ENCODE data around the gene CCDC85C. TPM values are rescaled to one million over a fixed set of nuclear protein-coding genes. Genes with fewer than 3 reads are reported as not detected.

CCDC85C gene
- total RNA-seq, 1 donor from 2014 or later: 4.4 TPM

DNA sequence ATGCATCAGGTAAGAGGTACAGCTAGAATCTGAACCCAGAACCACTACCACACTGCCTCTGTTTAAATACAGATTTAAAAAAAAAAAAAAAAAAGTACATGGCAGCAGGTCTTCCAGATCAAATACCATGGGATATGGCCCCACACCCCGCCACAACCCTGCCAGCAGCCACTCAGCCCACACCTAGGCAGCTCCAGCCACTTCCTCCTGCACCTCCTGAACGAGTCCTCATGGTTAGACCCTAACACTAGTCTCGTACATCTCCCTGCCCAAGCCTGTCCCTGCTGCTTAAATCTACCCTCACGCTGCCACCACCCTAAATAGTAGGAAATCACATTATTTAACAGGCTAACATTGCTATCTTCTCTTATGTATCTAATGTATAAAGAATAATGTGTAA, 135.9 kb downstream of the CCDC85C start:
- Mint-ChIP-seq H3K4me3 (ENCODE audit: unreplicated experiment) (no peak overlapping the region), H3K36me3 (ENCODE audit: unreplicated experiment) (peaks cover 5% of the 10 kb centered on the region), H3K27ac (ENCODE audit: unreplicated experiment) (no peak overlapping the region), H3K9me3 (ENCODE audit: unreplicated experiment) (no peaks in the 10 kb centered on the region), H3K27me3 (ENCODE audit: unreplicated experiment) (no peaks in the 10 kb centered on the region), H3K4me1 (ENCODE audit: unreplicated experiment) (peaks cover 42% of the 10 kb centered on the region)
- no peak for TF ChIP-seq CTCF (IDR thresholded peaks at IDR 0.05)
- DNase-seq (ENCODE audit: extremely low spot score, unreplicated experiment): no peak

DNA sequence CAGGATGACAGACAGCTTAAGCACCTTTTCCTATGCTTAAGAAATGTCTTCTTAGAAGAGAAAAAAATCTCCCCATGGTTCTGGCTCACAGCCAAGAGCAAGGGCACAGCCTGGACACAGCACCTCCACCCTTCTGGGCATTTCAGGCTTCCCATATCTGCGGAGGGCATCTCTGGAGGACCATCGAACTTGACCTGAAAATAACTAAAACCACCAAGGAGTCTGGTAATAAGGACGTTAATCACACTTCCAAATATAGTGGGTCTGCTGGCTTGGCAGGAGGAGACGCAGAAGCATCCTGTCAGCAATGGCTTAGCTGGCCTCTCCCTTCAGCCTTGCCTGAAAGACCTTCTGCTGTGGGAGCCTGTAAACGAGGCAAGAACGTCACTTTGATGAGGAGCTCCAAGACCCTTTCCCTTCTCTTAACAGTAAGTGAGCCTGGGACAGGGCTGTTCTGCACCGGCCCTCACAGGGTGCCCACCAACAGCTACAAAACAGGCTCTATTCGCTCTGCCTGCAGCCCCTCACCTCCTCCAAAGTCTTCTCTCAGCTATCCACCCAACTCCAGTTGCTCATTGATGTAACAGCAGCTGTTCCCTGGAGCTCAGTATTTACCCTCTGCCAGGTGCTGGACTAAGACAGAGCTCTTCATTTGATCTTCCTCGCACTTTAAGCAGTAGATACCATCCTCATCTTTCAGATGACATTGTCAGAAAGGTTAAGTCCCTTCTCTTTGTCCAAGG, 136.5 kb downstream of the CCDC85C start:
- no peak overlapping the region for H3K4me3 Mint-ChIP-seq (ENCODE audit: unreplicated experiment)
- TF ChIP-seq CTCF (IDR thresholded peaks at IDR 0.05): no peak
- DNase-seq (ENCODE audit: extremely low spot score, unreplicated experiment): no peak
- H3K4me1 Mint-ChIP-seq (ENCODE audit: unreplicated experiment): peaks cover 37% of the 10 kb centered on the region
- no peak overlapping the region for H3K27ac Mint-ChIP-seq (ENCODE audit: unreplicated experiment)
- H3K36me3 Mint-ChIP-seq (ENCODE audit: unreplicated experiment): peaks cover 5% of the 10 kb centered on the region
- H3K27me3 Mint-ChIP-seq (ENCODE audit: unreplicated experiment): no peaks in the 10 kb centered on the region
- no peaks in the 10 kb centered on the region for H3K9me3 Mint-ChIP-seq (ENCODE audit: unreplicated experiment)

GRCh38 chr14:99466758-99467157, 137.2 kb downstream of the CCDC85C start:
- DNase-seq (ENCODE audit: extremely low spot score, unreplicated experiment): no peak
- no peak for TF ChIP-seq CTCF (IDR thresholded peaks at IDR 0.05)
- Mint-ChIP-seq H3K4me3 (ENCODE audit: unreplicated experiment) (no peak overlapping the region), H3K27me3 (ENCODE audit: unreplicated experiment) (no peaks in the 10 kb centered on the region), H3K9me3 (ENCODE audit: unreplicated experiment) (no peaks in the 10 kb centered on the region), H3K4me1 (ENCODE audit: unreplicated experiment) (peaks cover 37% of the 10 kb centered on the region), H3K36me3 (ENCODE audit: unreplicated experiment) (peaks cover 9% of the 10 kb centered on the region), H3K27ac (ENCODE audit: unreplicated experiment) (no peak overlapping the region)

DNA sequence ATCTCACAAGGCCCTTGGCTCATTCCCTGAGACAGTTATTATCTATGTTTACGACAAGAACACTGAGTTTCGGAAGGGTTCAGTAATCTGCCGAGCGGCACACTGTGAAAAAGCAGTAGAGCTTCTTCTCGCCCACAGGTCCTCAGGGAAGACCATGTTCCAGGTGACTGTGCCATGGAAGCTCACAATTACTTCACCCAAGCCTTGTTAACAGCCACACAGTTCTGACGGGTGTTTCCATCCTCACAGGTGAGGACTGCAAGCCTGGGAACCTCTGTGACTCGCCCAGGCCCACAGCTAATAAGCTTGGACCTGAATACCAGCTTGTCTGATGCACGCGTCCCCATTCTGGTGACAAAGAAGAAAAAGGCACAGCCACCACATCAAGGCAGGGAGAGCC, 138.7 kb downstream of the CCDC85C start:
- Mint-ChIP-seq H3K27ac (ENCODE audit: unreplicated experiment) (no peak overlapping the region), H3K36me3 (ENCODE audit: unreplicated experiment) (peaks cover 16% of the 10 kb centered on the region), H3K9me3 (ENCODE audit: unreplicated experiment) (no peaks in the 10 kb centered on the region), H3K4me1 (ENCODE audit: unreplicated experiment) (peaks cover 30% of the 10 kb centered on the region), H3K4me3 (ENCODE audit: unreplicated experiment) (no peak overlapping the region), H3K27me3 (ENCODE audit: unreplicated experiment) (no peaks in the 10 kb centered on the region)
- DNase-seq (ENCODE audit: extremely low spot score, unreplicated experiment): no peak
- TF ChIP-seq CTCF (IDR thresholded peaks at IDR 0.05): no peak

DNA sequence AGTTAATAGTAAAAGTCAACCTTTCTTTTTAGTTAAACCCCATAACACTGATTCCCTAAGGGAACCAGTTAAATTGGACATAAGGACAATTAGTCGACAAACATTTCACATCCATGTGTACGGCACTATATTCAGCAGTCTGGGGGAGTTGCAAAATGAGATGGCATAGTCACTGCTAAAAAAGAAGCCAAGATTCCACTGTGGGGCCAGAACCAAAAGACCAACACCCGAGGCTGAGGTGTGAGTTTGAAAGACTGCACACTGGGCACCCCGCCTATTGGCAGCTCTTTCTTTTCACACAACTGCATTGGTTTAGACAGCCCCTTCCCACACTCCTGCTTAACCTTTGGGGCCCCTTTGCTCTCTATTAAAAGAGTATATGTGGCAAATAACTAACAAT, 140.0 kb downstream of the CCDC85C start:
- H3K27ac Mint-ChIP-seq (ENCODE audit: unreplicated experiment): no peak overlapping the region
- peaks cover 20% of the 10 kb centered on the region for H3K4me1 Mint-ChIP-seq (ENCODE audit: unreplicated experiment)
- no peak for TF ChIP-seq CTCF (IDR thresholded peaks at IDR 0.05)

More for the DNA sequence above, 140.0 kb downstream of the CCDC85C start:
- Mint-ChIP-seq H3K36me3 (ENCODE audit: unreplicated experiment) (peaks cover 23% of the 10 kb centered on the region), H3K4me3 (ENCODE audit: unreplicated experiment) (no peak overlapping the region), H3K9me3 (ENCODE audit: unreplicated experiment) (no peaks in the 10 kb centered on the region), H3K27me3 (ENCODE audit: unreplicated experiment) (no peaks in the 10 kb centered on the region)
- DNase-seq (ENCODE audit: extremely low spot score, unreplicated experiment): no peak
